SK-N-SH treated with all-trans-retinoic acid at 6 μM for 48 hours (cell line): Measurements from ENCODE around the gene GFM1.

ENCODE experiments used
- ATAC-seq: fragments of 200-7000 bp; cut with Tn5 transposase; 3 replicates; pipeline ENCODE4 v1.9.1; 2020; ENCODE audit warnings: mild to moderate bottlenecking, moderate library complexity
- ARNTL ChIP-seq: fragments of 450-650 bp; formaldehyde crosslinking; IDR thresholded peaks from 2 replicates; pipeline ENCODE4 v1.5.0; 2020; ENCODE audit warnings: low read depth, mild to moderate bottlenecking, moderate library complexity, borderline replicate concordance
- BACH2 ChIP-seq: fragments of 250-450 bp; sonication (Bioruptor Pico); IDR thresholded peaks from 2 replicates; pipeline ENCODE4 v1.9.0; 2021; ENCODE audit warnings: mild to moderate bottlenecking, borderline replicate concordance
- CREB5 ChIP-seq: fragments of 250-450 bp; sonication (Bioruptor Pico); IDR thresholded peaks from 2 replicates; pipeline ENCODE4 v1.5.1; 2020; ENCODE audit warnings: low read depth, mild to moderate bottlenecking, moderate library complexity
- CSDC2 ChIP-seq: fragments of 250-450 bp; sonication (Bioruptor Pico); IDR thresholded peaks from 2 replicates; pipeline ENCODE4 v1.5.0; 2020; ENCODE audit warnings: mild to moderate bottlenecking, moderate library complexity
- CSRNP3 ChIP-seq: fragments of 250-450 bp; sonication (Bioruptor Pico); IDR thresholded peaks from 2 replicates; pipeline ENCODE4 v1.5.1; 2021; ENCODE audit warnings: mild to moderate bottlenecking, moderate library complexity
- ESRRG ChIP-seq: fragments of 250-450 bp; sonication (Bioruptor Pico); IDR thresholded peaks from 2 replicates; pipeline ENCODE4 v1.6.1; 2021; ENCODE audit warnings: mild to moderate bottlenecking
- GLIS3 ChIP-seq: fragments of 250-450 bp; sonication (Bioruptor Pico); IDR thresholded peaks from 2 replicates; pipeline ENCODE4 v1.5.0; 2020; ENCODE audit warnings: mild to moderate bottlenecking, moderate library complexity
- ISL1 ChIP-seq: fragments of 250-450 bp; sonication (Bioruptor Pico); IDR thresholded peaks from 2 replicates; pipeline ENCODE4 v2.1.2; 2022; ENCODE audit warnings: mild to moderate bottlenecking, moderate library complexity
- OSR1 ChIP-seq: fragments of 250-450 bp; sonication (Bioruptor Pico); IDR thresholded peaks from 2 replicates; pipeline ENCODE4 v1.8.0; 2022; ENCODE audit warnings: moderate library complexity, mild to moderate bottlenecking, inconsistent platforms
- PPARA ChIP-seq: fragments of 250-450 bp; sonication (Bioruptor Pico); IDR thresholded peaks from 2 replicates; pipeline ENCODE4 v1.5.0; 2020; ENCODE audit warnings: mild to moderate bottlenecking, borderline replicate concordance
- SNAI2 ChIP-seq: fragments of 250-450 bp; sonication (Bioruptor Pico); IDR thresholded peaks from 2 replicates; pipeline ENCODE4 v1.5.0; 2020; ENCODE audit warnings: mild to moderate bottlenecking, moderate library complexity
- TCF4 ChIP-seq: fragments of 250-450 bp; sonication (Bioruptor Pico); IDR thresholded peaks from 2 replicates; pipeline ENCODE4 v1.8.0; 2021; ENCODE audit warnings: mild to moderate bottlenecking, moderate library complexity, borderline replicate concordance
- TOX ChIP-seq: fragments of 250-450 bp; sonication (Bioruptor Pico); IDR thresholded peaks from 2 replicates; pipeline ENCODE4 v1.8.0; 2021; ENCODE audit warnings: mild to moderate bottlenecking, moderate library complexity, borderline replicate concordance
- TSHZ2 ChIP-seq: fragments of 250-450 bp; sonication (Bioruptor Pico); IDR thresholded peaks from 2 replicates; pipeline ENCODE4 v1.5.0; 2020; ENCODE audit warnings: mild to moderate bottlenecking, moderate library complexity
- ZFP3 ChIP-seq: fragments of 250-450 bp; sonication (Bioruptor Pico); IDR thresholded peaks from 2 replicates; pipeline ENCODE4 v1.5.0; 2020; ENCODE audit warnings: mild to moderate bottlenecking, moderate library complexity
- ZFP30 ChIP-seq: fragments of 450-650 bp; formaldehyde crosslinking; IDR thresholded peaks from 2 replicates; pipeline ENCODE4 v1.5.0; 2022; ENCODE audit warnings: mild to moderate bottlenecking, moderate library complexity
- ZNF565 ChIP-seq: fragments of 450-650 bp; formaldehyde crosslinking; conservative IDR thresholded peaks from 2 replicates; pipeline ENCODE4 v1.5.0; 2020; ENCODE audit warnings: low read depth, mild to moderate bottlenecking, moderate library complexity
- ZNF70 ChIP-seq: fragments of 450-650 bp; formaldehyde crosslinking; IDR thresholded peaks from 2 replicates; pipeline ENCODE4 v1.5.0; 2020; ENCODE audit warnings: mild to moderate bottlenecking, moderate library complexity
- ZNF8 ChIP-seq: fragments of 450-650 bp; formaldehyde crosslinking; IDR thresholded peaks from 2 replicates; pipeline ENCODE4 v1.5.0; 2020; ENCODE audit warnings: mild to moderate bottlenecking, moderate library complexity
- TF ChIP-seq, protein P1 (sequence below): fragments of 250-450 bp; sonication (Bioruptor Pico); IDR thresholded peaks from 2 replicates; pipeline ENCODE4 v1.8.0; 2020; ENCODE audit warnings: mild to moderate bottlenecking, moderate library complexity, borderline replicate concordance
- TF ChIP-seq, protein P2 (sequence below): fragments of 250-450 bp; sonication (Bioruptor Pico); IDR thresholded peaks from 2 replicates; pipeline ENCODE4 v1.8.0; 2021; ENCODE audit warnings: low read depth, mild to moderate bottlenecking, moderate library complexity, borderline replicate concordance

Gene GFM1

DNA sequence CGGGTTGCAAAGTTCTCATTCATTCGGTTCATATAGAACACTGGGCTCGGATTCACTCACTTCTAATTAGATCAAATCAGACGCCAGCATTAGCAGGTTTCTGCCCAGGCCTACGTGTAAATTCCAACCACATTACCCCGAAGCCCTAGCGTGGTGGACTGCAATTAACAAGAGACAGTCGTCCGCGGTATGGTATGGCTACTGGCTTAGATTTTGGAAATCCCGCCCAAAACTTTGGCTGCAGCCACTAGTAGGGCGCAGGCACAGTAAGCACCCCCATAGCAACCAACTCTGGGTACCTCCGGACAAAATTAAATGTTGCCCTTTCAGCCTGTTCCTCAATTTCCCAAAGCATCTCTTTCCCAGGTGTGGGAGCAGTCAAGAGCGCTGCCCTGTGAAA is 87.2 kb downstream of the GFM1 start:
- no peak for ATAC-seq
- TF ChIP-seq CSDC2 (CRISPR knock-in tag) (no peak), TCF4 (CRISPR knock-in tag) (no peak), ZFP30 (CRISPR knock-in tag) (no peak), ISL1 (no peak), PPARA (CRISPR knock-in tag) (no peak), ZFP3 (CRISPR knock-in tag) (no peak), OSR1 (CRISPR knock-in tag) (no peak), BACH2 (CRISPR knock-in tag) (no peak), ZNF70 (CRISPR knock-in tag) (no peak), ZNF565 (CRISPR knock-in tag) (no peak), ESRRG (CRISPR knock-in tag) (no peak), ZNF8 (no peak), GLIS3 (CRISPR knock-in tag) (no peak), ARNTL (CRISPR knock-in tag) (no peak)
- TF ChIP-seq, protein P1, sequence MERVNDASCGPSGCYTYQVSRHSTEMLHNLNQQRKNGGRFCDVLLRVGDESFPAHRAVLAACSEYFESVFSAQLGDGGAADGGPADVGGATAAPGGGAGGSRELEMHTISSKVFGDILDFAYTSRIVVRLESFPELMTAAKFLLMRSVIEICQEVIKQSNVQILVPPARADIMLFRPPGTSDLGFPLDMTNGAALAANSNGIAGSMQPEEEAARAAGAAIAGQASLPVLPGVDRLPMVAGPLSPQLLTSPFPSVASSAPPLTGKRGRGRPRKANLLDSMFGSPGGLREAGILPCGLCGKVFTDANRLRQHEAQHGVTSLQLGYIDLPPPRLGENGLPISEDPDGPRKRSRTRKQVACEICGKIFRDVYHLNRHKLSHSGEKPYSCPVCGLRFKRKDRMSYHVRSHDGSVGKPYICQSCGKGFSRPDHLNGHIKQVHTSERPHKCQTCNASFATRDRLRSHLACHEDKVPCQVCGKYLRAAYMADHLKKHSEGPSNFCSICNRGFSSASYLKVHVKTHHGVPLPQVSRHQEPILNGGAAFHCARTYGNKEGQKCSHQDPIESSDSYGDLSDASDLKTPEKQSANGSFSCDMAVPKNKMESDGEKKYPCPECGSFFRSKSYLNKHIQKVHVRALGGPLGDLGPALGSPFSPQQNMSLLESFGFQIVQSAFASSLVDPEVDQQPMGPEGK (CRISPR knock-in tag), result no peak

DNA sequence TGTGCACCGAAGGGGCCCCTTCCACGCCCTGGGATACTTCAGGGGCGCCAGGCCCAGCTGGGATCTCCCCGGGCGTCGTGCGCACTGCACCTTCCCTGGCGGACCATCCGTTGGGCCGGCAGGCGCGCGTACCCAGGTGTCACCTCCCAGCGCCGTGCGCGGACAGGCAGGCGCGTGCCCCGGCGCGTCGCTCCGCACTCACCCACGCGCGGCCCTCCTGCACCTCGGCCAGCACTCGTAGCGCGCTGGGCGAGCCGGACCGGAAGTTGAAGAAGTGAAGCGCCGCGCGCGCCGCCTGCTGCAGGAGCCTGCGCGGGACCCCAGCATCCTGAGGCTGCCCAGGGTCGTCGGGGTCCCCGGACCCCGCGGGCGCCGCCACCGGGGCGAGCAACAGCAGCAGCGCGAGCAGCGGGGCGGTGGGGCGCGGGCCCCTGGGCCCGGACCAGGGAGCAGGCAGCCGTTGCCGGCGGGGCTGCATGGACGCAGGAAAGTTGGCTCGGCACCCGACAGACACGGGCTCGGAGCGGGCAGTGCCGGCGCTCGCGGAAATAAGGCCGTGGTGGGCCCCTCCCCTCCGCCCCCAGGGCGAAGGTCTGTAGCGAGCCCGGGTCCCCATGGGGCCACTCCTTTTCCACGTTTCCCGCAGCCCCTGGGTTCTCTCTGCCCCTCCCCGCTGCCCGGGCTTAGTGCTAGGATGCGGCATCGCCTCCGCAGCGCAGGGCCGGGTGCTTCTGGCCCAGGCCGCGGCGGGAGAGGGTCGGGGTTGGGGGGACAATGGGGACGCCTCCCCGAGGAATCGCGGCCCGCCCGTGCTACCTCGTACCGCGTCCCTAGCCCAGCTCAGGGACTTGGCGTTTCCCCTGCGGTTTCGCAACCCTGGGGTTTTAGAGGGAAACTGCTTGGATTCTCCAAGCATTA is 87.9 kb downstream of the GFM1 start, which contains the start of gene RARRES1:
TSS of gene RARRES1 (minus strand) at position 520 of the 918 bp plus-strand sequence. CDS start at position 478, 42 bp downstream.
- TF ChIP-seq TOX (CRISPR knock-in tag) (no peak), TSHZ2 (CRISPR knock-in tag) (0 out of 2 replicates have a peak, but pooled peaks have one; percentile 11), CSDC2 (CRISPR knock-in tag) (no peak; the same call in 1 of the 2 replicates), ZFP3 (CRISPR knock-in tag) (0 out of 2 replicates have a peak, but pooled peaks have one; percentile 52), OSR1 (CRISPR knock-in tag) (0 out of 2 replicates have a peak, but pooled peaks have one; percentile 60)
- peak; percentile 77 for ATAC-seq

- TF ChIP-seq ZNF70 (CRISPR knock-in tag), result no peak
- TF ChIP-seq CREB5 (CRISPR knock-in tag), result no peak
- no peak for TF ChIP-seq ZFP30 (CRISPR knock-in tag)
- TF ChIP-seq, protein P2, sequence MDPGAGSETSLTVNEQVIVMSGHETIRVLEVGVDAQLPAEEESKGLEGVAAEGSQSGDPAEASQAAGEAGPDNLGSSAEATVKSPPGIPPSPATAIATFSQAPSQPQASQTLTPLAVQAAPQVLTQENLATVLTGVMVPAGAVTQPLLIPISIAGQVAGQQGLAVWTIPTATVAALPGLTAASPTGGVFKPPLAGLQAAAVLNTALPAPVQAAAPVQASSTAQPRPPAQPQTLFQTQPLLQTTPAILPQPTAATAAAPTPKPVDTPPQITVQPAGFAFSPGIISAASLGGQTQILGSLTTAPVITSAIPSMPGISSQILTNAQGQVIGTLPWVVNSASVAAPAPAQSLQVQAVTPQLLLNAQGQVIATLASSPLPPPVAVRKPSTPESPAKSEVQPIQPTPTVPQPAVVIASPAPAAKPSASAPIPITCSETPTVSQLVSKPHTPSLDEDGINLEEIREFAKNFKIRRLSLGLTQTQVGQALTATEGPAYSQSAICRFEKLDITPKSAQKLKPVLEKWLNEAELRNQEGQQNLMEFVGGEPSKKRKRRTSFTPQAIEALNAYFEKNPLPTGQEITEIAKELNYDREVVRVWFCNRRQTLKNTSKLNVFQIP (CRISPR knock-in tag), result no peak
- no peak for TF ChIP-seq ARNTL (CRISPR knock-in tag)
- no peak for TF ChIP-seq ISL1
- no peak for TF ChIP-seq ZFP3 (CRISPR knock-in tag)
- no peak for TF ChIP-seq CSRNP3 (CRISPR knock-in tag)
- no peak for TF ChIP-seq CSDC2 (CRISPR knock-in tag)
- no peak for TF ChIP-seq BACH2 (CRISPR knock-in tag)
- no peak for TF ChIP-seq ZNF565 (CRISPR knock-in tag)
- no peak for TF ChIP-seq SNAI2
- TF ChIP-seq GLIS3 (CRISPR knock-in tag), result no peak
- TF ChIP-seq TCF4 (CRISPR knock-in tag), result no peak
- TF ChIP-seq, all 23 proteins: peak for 0
- ATAC-seq, result no peak
Observed at GRCh38 chr3:158732856-158733200, 88.5 kb downstream of the GFM1 start.
